ENCODE measurements around the gene GTF2IRD2. TPM values are rescaled to one million over a fixed set of nuclear protein-coding genes. Genes with fewer than 3 reads are reported as not detected.
A peak's percentile ranks its signal among the peaks of the same experiment; 100 is the strongest.
"Not testable (repeated sequence)": the region's sequence is repeated elsewhere in the genome, so short reads cannot be mapped to it uniquely, and the experiment has no call there.

GTF2IRD2 gene
- total RNA-seq, 5 donors from 2014 or later (not counting 1 experiment from before 2014, with no cell fraction given): 13.5 to 37.7 (median 29.7) TPM

DNA sequence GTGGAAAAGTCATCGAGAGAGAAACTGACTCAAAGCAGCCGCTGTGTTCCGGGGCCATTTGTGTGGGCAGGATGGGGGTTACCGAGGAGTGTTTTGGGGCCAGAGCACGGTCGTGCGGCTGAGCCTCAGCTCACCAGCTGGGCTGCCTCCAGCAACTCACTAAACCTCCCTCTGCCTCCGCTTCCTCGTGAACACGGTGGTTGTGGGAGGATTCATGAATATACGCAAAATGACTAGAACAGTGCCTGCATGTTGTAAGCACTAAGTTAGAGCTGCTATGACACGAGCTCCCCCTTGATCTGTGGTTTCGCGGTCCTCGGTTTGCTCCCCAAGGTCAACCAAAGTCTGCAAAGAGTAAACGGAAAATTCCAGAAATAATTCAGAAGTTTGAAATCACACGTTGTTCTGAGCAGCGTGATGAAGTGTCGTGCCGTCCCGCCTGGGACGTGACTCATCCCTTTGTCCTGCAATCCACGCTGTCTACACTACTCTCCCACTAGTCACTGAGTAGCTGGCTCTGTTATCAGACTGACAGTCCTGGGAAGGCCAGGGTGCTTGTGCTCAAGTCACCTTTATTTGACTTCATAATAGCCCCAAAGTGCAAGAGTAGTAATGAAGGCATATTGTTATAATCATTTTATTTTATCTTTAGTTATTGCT, 31.1 kb downstream of the GTF2IRD2 start:
- H3K4me1 ChIP-seq (ENCODE audit: control insufficient read depth in 1 of 2, extremely low read depth in 1 of 2, insufficient read depth in 2 of 2, low read length in 2 of 2); CTCF ChIA-PET; H3K27me3 ChIP-seq (replicated peaks in 1 of 2; ENCODE audit: control insufficient read depth in 2 of 2, extremely low read depth in 1 of 2, insufficient read depth in 2 of 2, low read length in 1 of 2); H3K4me3 Mint-ChIP-seq; H3K4me3 ChIP-seq (ENCODE audit: control insufficient read depth in 1 of 2, extremely low read depth in 1 of 2, low read length in 1 of 2); DNase-seq; H3K27ac ChIP-seq (ENCODE audit: low read length); H3K4me1 Mint-ChIP-seq; POLR2A ChIA-PET; H3K27ac Mint-ChIP-seq; H3K36me3 ChIP-seq (ENCODE audit: control insufficient read depth in 2 of 2, extremely low read depth in 1 of 2, insufficient read depth in 1 of 2, low read length in 1 of 2); H3K36me3 Mint-ChIP-seq; H3K9me3 Mint-ChIP-seq; H3K9me3 ChIP-seq; H3K27me3 Mint-ChIP-seq: not testable (repeated sequence)
- WGBS (ENCODE audit: insufficient coverage): no CpG with 5 or more reads among the region's 23 CpGs
- peak in 3 of 4 experiments; percentile 37 to 62 (median 41) for ATAC-seq (replicated peaks in 1 of 4)

DNA sequence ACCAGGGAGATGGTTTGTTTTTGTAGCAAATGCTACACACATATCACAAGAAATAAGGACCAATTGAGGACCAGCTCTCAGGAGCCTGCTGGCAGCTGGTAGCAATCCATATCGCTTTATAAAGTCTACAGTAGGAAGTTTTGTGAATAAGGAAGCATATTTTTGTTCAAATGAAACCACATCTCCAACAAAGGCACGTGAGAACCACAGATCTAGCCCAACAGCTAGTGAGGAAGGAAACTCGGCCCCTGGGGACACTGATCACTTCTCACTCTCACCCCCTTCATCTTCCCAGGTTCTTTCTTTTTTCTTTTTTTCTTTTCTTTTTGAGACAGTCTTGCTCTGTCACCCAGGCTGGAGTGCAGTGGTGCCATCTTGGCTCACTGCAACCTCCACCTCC, 35.5 kb downstream of the GTF2IRD2 start:
- H3K36me3 Mint-ChIP-seq; DNase-seq; H3K4me3 Mint-ChIP-seq; H3K4me3 ChIP-seq (ENCODE audit: control insufficient read depth in 1 of 2, extremely low read depth in 1 of 2, low read length in 1 of 2); H3K9me3 Mint-ChIP-seq; POLR2A ChIA-PET; H3K9me3 ChIP-seq; H3K27me3 ChIP-seq (replicated peaks in 1 of 2; ENCODE audit: control insufficient read depth in 2 of 2, extremely low read depth in 1 of 2, insufficient read depth in 2 of 2, low read length in 1 of 2); H3K36me3 ChIP-seq (ENCODE audit: control insufficient read depth in 2 of 2, extremely low read depth in 1 of 2, insufficient read depth in 1 of 2, low read length in 1 of 2); H3K4me1 Mint-ChIP-seq; H3K27me3 Mint-ChIP-seq; H3K4me1 ChIP-seq (ENCODE audit: control insufficient read depth in 1 of 2, extremely low read depth in 1 of 2, insufficient read depth in 2 of 2, low read length in 2 of 2); ATAC-seq (replicated peaks in 1 of 4); CTCF ChIA-PET; H3K27ac Mint-ChIP-seq; H3K27ac ChIP-seq (ENCODE audit: low read length): not testable (repeated sequence)
- WGBS (ENCODE audit: insufficient coverage): no CpG with 5 or more reads among the region's 3 CpGs

DNA sequence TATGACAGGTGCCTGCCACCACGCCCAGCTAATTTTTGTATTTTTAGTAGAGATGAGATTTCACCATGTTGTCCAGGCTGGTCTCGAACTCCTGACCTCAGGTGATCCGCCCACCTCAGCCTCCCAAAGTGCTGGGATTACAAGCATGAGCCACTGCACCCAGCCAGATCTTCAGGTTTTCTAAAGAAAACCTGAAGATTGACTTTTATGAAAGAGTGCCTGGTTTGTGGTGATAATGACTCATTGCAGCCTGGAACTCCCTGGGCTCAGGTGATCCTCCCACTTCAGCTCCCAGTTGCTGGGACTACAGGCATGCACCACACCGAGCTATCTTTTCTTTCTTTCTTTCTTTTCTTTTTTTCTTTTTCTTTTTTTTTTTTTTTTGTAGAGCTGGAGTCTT, 52.8 kb downstream of the GTF2IRD2 start:
- WGBS (ENCODE audit: insufficient coverage): no CpG with 5 or more reads among the region's 4 CpGs
- ATAC-seq (replicated peaks in 1 of 4); H3K27me3 Mint-ChIP-seq; CTCF ChIA-PET; H3K36me3 Mint-ChIP-seq; H3K27ac Mint-ChIP-seq; H3K36me3 ChIP-seq (ENCODE audit: control insufficient read depth in 2 of 2, extremely low read depth in 1 of 2, insufficient read depth in 1 of 2, low read length in 1 of 2); DNase-seq; H3K27ac ChIP-seq (ENCODE audit: low read length); H3K4me1 Mint-ChIP-seq; H3K27me3 ChIP-seq (replicated peaks in 1 of 2; ENCODE audit: control insufficient read depth in 2 of 2, extremely low read depth in 1 of 2, insufficient read depth in 2 of 2, low read length in 1 of 2); H3K9me3 ChIP-seq; H3K4me3 ChIP-seq (ENCODE audit: control insufficient read depth in 1 of 2, extremely low read depth in 1 of 2, low read length in 1 of 2); H3K4me1 ChIP-seq (ENCODE audit: control insufficient read depth in 1 of 2, extremely low read depth in 1 of 2, insufficient read depth in 2 of 2, low read length in 2 of 2); H3K9me3 Mint-ChIP-seq; H3K4me3 Mint-ChIP-seq: not testable (repeated sequence)
- POLR2A ChIA-PET: interaction anchor here in 1 of 2 donors (0.6 kb wide), 2 partner anchors 1115 to 1166 kb away, joined by 5 read pairs; no protein-coding TSS in a partner anchor

DNA sequence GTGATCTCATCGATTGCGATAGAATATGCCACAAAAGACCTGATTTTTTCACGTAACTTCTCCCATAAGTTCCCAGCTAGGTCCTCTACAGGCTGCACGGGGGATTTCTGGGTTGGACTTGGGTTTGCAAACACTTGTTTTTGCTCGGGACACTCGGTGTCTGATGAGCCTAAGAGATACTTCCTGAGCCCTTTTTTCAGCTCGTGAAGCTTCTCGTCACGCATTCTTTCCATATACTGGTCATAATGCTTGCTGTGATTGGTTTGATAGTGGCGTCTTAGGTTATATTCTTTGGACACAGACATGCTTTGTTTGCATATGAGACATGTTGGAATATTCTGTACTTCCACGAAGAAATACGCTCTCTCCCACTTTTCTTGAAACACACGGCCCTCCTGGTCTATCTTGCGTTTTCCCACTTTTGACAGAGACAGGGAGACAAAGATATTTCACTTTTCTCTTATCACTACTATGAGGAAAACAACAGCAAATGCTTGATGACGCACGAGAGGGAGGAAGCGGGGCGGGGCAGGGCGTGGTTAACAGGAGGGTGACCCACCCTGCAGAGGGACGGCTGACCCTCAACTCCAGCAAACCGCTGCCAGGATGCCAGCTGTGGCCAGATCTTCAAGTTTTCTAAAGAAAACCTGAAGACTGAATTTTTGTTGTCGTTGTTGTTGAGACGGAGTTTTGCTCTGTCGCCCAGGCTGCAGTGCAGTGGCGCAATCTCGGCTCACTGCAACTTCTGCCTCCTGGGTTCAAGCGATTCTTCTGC, 53.4 kb downstream of the GTF2IRD2 start:
- H3K4me3 ChIP-seq (ENCODE audit: control insufficient read depth in 1 of 2, extremely low read depth in 1 of 2, low read length in 1 of 2); H3K27ac Mint-ChIP-seq; H3K9me3 ChIP-seq; CTCF ChIA-PET; H3K4me1 Mint-ChIP-seq; DNase-seq; H3K4me3 Mint-ChIP-seq; H3K36me3 Mint-ChIP-seq; H3K27me3 Mint-ChIP-seq; H3K27ac ChIP-seq (ENCODE audit: low read length); H3K9me3 Mint-ChIP-seq; H3K4me1 ChIP-seq (ENCODE audit: control insufficient read depth in 1 of 2, extremely low read depth in 1 of 2, insufficient read depth in 2 of 2, low read length in 2 of 2); ATAC-seq (replicated peaks in 1 of 4); H3K27me3 ChIP-seq (replicated peaks in 1 of 2; ENCODE audit: control insufficient read depth in 2 of 2, extremely low read depth in 1 of 2, insufficient read depth in 2 of 2, low read length in 1 of 2); H3K36me3 ChIP-seq (ENCODE audit: control insufficient read depth in 2 of 2, extremely low read depth in 1 of 2, insufficient read depth in 1 of 2, low read length in 1 of 2): not testable (repeated sequence)
- POLR2A ChIA-PET: interaction anchor here in 1 of 2 donors (0.6 kb wide), 2 partner anchors 1116 to 1166 kb away, joined by 5 read pairs; no protein-coding TSS in a partner anchor
- WGBS (ENCODE audit: insufficient coverage): no CpG with 5 or more reads among the region's 27 CpGs

DNA sequence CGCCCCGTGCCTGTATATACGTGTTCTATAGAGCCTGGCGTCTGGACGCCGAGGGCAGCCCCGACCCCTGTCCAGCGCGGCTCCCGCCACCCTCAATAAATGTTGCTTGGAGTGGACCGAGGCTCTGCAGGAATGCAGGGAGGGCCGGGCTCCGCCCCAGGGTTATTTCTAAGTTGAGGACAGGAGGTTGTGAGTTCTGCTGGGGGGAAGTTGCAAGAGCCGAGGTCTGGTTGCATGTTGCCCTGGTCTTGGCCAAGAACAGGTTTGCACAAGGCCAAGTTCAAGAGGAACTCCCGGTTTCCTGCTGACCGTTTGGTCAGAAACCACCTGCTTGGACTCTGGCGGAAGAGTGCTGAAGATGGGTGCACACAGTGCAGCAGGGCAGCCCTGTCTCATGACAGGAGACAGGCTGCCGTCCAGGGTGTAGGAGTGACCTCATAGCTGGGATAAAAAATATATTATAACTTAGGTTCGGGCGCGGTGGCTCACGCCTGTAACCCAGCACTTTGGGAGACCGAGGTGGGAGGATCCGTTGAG, 62.1 kb downstream of the GTF2IRD2 start:
- DNase-seq; H3K27ac ChIP-seq (ENCODE audit: low read length); H3K27ac Mint-ChIP-seq; H3K27me3 Mint-ChIP-seq; H3K4me1 ChIP-seq (ENCODE audit: control insufficient read depth in 1 of 2, extremely low read depth in 1 of 2, insufficient read depth in 2 of 2, low read length in 2 of 2); H3K36me3 Mint-ChIP-seq; H3K27me3 ChIP-seq (replicated peaks in 1 of 2; ENCODE audit: control insufficient read depth in 2 of 2, extremely low read depth in 1 of 2, insufficient read depth in 2 of 2, low read length in 1 of 2); POLR2A ChIA-PET; H3K36me3 ChIP-seq (ENCODE audit: control insufficient read depth in 2 of 2, extremely low read depth in 1 of 2, insufficient read depth in 1 of 2, low read length in 1 of 2); H3K9me3 ChIP-seq; CTCF ChIA-PET; H3K4me3 ChIP-seq (ENCODE audit: control insufficient read depth in 1 of 2, extremely low read depth in 1 of 2, low read length in 1 of 2); H3K4me1 Mint-ChIP-seq; H3K9me3 Mint-ChIP-seq: not testable (repeated sequence)
- no CpG with 5 or more reads among the region's 24 CpGs for WGBS (ENCODE audit: insufficient coverage)
- peak in 2 of 4 experiments; percentile 0 to 1 for ATAC-seq (replicated peaks in 1 of 4)
- H3K4me3 Mint-ChIP-seq: peak overlapping the region in 1 of 3 donors; percentile 28

DNA sequence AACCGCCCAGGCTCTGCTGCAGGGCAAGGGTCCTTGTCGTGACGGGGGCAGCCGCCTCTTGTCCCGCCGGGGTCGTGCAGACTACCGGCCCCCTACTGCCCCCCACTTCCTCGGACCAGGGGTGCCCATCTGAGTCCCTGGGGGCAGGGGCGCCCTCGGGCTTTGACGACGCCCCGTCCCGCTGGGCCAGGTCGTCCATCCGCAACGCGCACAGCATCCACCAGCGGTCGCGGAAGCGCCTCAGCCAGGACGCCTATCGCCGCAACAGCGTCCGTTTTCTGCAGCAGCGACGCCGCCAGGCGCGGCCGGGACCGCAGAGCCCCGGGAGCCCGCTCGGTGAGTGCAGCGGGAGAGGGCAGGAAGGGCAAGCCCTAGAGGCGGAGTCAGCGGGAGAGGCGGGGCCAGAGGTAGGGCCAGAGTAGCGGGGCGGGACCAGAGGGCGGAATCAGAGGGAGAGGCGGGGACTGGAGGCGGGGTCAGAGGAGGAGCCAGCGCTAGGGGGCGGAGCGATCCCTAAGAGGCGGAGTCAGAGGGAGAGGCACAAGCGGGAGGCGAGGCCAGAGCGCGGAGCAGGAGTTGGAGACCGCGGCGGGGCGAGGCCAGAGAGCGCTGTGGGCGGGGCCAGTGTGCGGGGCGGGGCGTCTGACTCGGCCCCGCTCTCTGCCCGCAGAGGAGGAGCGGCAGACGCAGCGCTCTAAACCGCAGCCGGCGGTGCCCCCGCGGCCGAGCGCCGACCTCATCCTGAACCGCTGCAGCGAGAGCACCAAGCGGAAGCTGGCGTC, 62.8 kb downstream of the GTF2IRD2 start:
- H3K4me3 ChIP-seq (ENCODE audit: control insufficient read depth in 1 of 2, extremely low read depth in 1 of 2, low read length in 1 of 2): peak overlapping the region in 1 of 2 donors; percentile 38
- POLR2A ChIA-PET; CTCF ChIA-PET; H3K9me3 ChIP-seq; H3K4me1 ChIP-seq (ENCODE audit: control insufficient read depth in 1 of 2, extremely low read depth in 1 of 2, insufficient read depth in 2 of 2, low read length in 2 of 2); H3K36me3 ChIP-seq (ENCODE audit: control insufficient read depth in 2 of 2, extremely low read depth in 1 of 2, insufficient read depth in 1 of 2, low read length in 1 of 2); H3K36me3 Mint-ChIP-seq; H3K27me3 ChIP-seq (replicated peaks in 1 of 2; ENCODE audit: control insufficient read depth in 2 of 2, extremely low read depth in 1 of 2, insufficient read depth in 2 of 2, low read length in 1 of 2); H3K9me3 Mint-ChIP-seq; H3K27ac Mint-ChIP-seq; H3K27me3 Mint-ChIP-seq; H3K27ac ChIP-seq (ENCODE audit: low read length); H3K4me1 Mint-ChIP-seq: not testable (repeated sequence)
- peak; percentile 88 to 95 (median 90) for ATAC-seq (replicated peaks in 1 of 4)
- DNase-seq: peak; percentile 71 to 100 (median 90)
- peak overlapping the region; percentile 28 to 57 (median 56) for H3K4me3 Mint-ChIP-seq
- no CpG with 5 or more reads among the region's 82 CpGs for WGBS (ENCODE audit: insufficient coverage)
